Transverse colon (tissue), 4 donors: ENCODE data around the gene LYSET. TPM values are rescaled to one million over a fixed set of nuclear protein-coding genes. Genes with fewer than 3 reads are reported as not detected.

Experiments used
- DNase-seq: peaks from one replicate; pipeline ENCODE4 v3.0.0-alpha.2; 2019
- H3K27ac ChIP-seq, 4 donors: fragments of 200-600 bp; sonication (generic); 2 replicates each; pipeline ENCODE4 v1.5.1; 2016 to 2018; ENCODE audit warnings: inconsistent platforms in 4 of 4
- H3K27me3 ChIP-seq: fragments of 200-600 bp; sonication (generic); 2 replicates; pipeline ENCODE4 v1.5.1; 2017; ENCODE audit warnings: inconsistent platforms
- H3K36me3 ChIP-seq, 4 donors: fragments of 200-600 bp; sonication (generic); 2 replicates each; pipeline ENCODE4 v1.5.1; 2017 to 2019; ENCODE audit warnings: inconsistent platforms in 4 of 4
- H3K4me1 ChIP-seq, 4 donors: fragments of 200-600 bp; sonication (generic); 2 replicates each; pipeline ENCODE4 v1.5.1; 2017 to 2020; ENCODE audit warnings: inconsistent platforms in 4 of 4
- H3K4me3 ChIP-seq, 4 donors: fragments of 200-600 bp; sonication (generic); 1 replicate in 1 of 4; 2 replicates in 3 of 4; pipeline versions ENCODE4 v1.5.1 to v1.6.1; 2017 to 2019; ENCODE audit warnings: inconsistent platforms in 4 of 4
- H3K9me3 ChIP-seq, 2 donors: fragments of 200-600 bp; sonication (generic); 2 replicates each; pipeline ENCODE4 v1.5.1; 2017 to 2019; ENCODE audit warnings: inconsistent platforms in 2 of 2
- CTCF ChIP-seq, 5 experiments: fragments of 200-600 bp in 3 of 5; fragments of 450-650 bp in 2 of 5; sonication (generic) in 3 of 5; IDR thresholded peaks; 1 replicate in 2 of 5; 2 replicates in 3 of 5; pipeline ENCODE4 v1.5.1; 2016 to 2017; ENCODE audit warnings: antibody characterized with exemption in 5 of 5, inconsistent platforms in 3 of 5, mild to moderate bottlenecking in 2 of 5, moderate library complexity in 1 of 5
- EP300 ChIP-seq: sonication (generic); formaldehyde crosslinking; IDR thresholded peaks from one replicate; pipeline ENCODE4 v1.6.1; 2017; ENCODE audit warnings: antibody characterized with exemption, low read depth
- POLR2A ChIP-seq: fragments of 450-650 bp; IDR thresholded peaks from one replicate; pipeline ENCODE4 v1.6.1; 2016; ENCODE audit warnings: antibody characterized with exemption, mild to moderate bottlenecking, moderate library complexity
- POLR2AphosphoS5 ChIP-seq, 3 donors: sonication (generic); formaldehyde crosslinking; IDR thresholded peaks; one replicate each; pipeline ENCODE4 v1.6.1; 2016; ENCODE audit warnings: antibody characterized with exemption in 3 of 3
- WGBS, 2 donors: methylation state at CpG; one replicate each; pipeline ENCODE4 v1.1.5; 2018; ENCODE audit warnings: low coverage in 1 of 2; 5-methylcytosine and 5-hydroxymethylcytosine counted together
- in situ Hi-C, 4 donors: fragments of 200-750 bp; cut with MboI; loops; one replicate each; pipeline versions ENCODE4 v1.15.0 to v1.15.1; 2017; ENCODE audit warnings: low sequenced_read_pairs in 3 of 4, low pct_ligation_motif_present in 1 of 4, low pct_unique_long_range_greater_than_20kb in 1 of 4
- intact Hi-C: fragments of 100-400 bp; cut with DNase I; formaldehyde crosslinking; loops from one replicate; pipeline ENCODE4 v1.15.1; 2023; ENCODE audit warnings: low total_unique reads
- total RNA-seq, 4 donors: library from RNA; depleted of rRNA; stranded (reverse); fragments of >200 nt; gene quantifications; one replicate each; pipeline ENCODE4 v1.1.0, GENCODE V29; 2016

LYSET gene
- total RNA-seq, 4 donors from 2014 or later, result 3.7 to 21.7 (median 9.1) TPM; not detected in 1

DNA sequence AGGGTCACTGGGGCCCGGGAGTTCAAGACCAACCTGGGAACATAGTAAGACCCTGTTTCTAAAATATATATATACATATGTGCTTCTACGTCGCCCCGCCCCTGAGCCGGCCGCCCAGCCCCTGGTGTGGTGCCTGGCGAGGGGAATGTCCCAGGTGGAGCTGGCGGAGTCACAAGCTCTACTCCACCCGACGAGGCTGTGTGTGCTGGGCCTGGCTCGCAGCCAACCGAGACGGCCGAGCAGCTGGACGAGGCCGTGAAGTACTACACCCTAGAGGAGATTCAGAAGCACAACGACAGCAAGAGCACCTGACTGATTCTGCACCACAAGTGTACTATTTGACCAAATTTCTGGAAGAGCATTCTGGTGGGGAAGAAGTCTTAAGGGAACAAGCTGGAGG lies 47.3 kb upstream of the LYSET start:
- intact Hi-C loops (loop anchor here (2.0 kb wide), 1 partner anchor 187 kb away; no protein-coding TSS in a partner anchor), in situ Hi-C loops (loop anchor here in 2 of 4 donors (10.0 kb wide), 2 partner anchors 183 to 193 kb away; no protein-coding TSS in a partner anchor)
- DNase-seq, result peak; percentile 88
- Histone ChIP-seq H3K4me1 (peaks cover 0 to 36% (median 16%) of the 10 kb centered on the region in 4 donors), H3K27me3 (no peaks in the 10 kb centered on the region), H3K36me3 (no peaks in the 10 kb centered on the region), H3K4me3 (no peak overlapping the region), H3K27ac (no peak overlapping the region), H3K9me3 (no peaks in the 10 kb centered on the region)
- TF ChIP-seq POLR2A (no peak), CTCF (IDR thresholded peaks at IDR 0.05) (peak in 4 of 5 experiments; percentile 19 to 58 (median 40)), POLR2AphosphoS5 (IDR thresholded peaks at IDR 0.05) (peak in 2 of 3 donors; percentile 38 to 53), EP300 (no peak)
- 46 to 49% methylated on average over 9 to 17 of the region's 17 CpGs for WGBS, 2 donors

DNA sequence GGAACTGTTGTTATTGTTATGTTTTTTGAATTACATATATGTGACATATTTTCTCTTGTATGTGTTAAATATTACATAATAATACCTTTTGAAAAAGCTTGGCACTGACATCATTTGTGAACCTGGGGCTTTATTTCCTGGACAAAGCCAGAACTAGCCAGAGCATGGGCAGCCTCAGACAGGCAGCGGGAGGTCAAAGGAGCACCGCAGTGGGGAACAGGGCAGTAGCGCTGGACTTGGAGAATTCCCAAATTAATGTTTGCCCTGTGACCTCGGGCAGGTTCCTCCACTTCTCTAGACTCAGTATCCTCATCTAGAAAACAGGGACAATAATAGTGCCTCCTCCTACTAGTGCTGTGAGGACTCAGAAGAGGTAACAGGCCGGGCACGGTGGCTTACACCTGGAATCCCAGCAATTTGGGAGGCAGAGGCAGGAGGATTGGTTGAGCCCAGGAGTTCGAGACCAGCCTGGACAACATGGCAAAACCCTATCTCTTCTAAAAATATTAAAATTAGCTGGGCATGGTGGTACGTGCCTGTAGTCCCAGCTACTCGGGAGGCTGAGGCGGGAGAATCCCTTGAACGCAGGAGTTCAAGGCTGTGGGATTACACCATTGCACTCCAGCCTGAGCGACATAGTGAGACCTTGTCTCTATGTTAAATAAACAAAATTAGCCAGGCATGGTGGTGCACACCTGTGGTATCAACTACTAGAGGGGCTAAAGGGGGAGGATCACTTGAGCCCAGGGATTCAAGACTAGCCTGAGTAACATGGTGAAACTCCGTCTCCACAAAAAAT lies 42.1 kb upstream of the LYSET start:
- in situ Hi-C loops (loop anchor here in 2 of 4 donors (5.0 to 10.0 kb wide), 2 partner anchors 188 to 191 kb away; no protein-coding TSS in a partner anchor), intact Hi-C loops (no loop called here)
- H3K27ac ChIP-seq, result no peak overlapping the region
- H3K36me3 ChIP-seq, result no peaks in the 10 kb centered on the region
- no peaks in the 10 kb centered on the region for H3K9me3 ChIP-seq
- DNase-seq, result no peak
- no peak overlapping the region for H3K4me3 ChIP-seq
- H3K27me3 ChIP-seq, result no peaks in the 10 kb centered on the region
- WGBS, 2 donors, result 67 to 72% methylated on average over 5 to 12 of the region's 13 CpGs
- H3K4me1 ChIP-seq, result peaks cover 0 to 7% (median 5%) of the 10 kb centered on the region in 4 donors
- TF ChIP-seq EP300 (no peak), POLR2A (no peak), CTCF (IDR thresholded peaks at IDR 0.05) (no peak), POLR2AphosphoS5 (IDR thresholded peaks at IDR 0.05) (no peak)

- Histone ChIP-seq H3K27me3 (no peaks in the 10 kb centered on the region), H3K36me3 (no peaks in the 10 kb centered on the region), H3K9me3 (no peaks in the 10 kb centered on the region), H3K4me3 (no peak overlapping the region), H3K27ac (no peak overlapping the region), H3K4me1 (peaks cover 0 to 12% (median 2%) of the 10 kb centered on the region in 4 donors)
- no peak for DNase-seq
- in situ Hi-C loops (loop anchor here in 1 of 4 donors (10.0 kb wide), 1 partner anchor 191 kb away; no protein-coding TSS in a partner anchor), intact Hi-C loops (no loop called here)
- 64 to 93% methylated on average over 3 to 9 of the region's 9 CpGs for WGBS, 2 donors
- TF ChIP-seq EP300 (no peak), CTCF (IDR thresholded peaks at IDR 0.05) (no peak)
These were observed 39.0 kb upstream of the LYSET start for GRCh38 chr14:93146119-93146518.

GRCh38 chr14:93148979-93149378 lies 36.1 kb upstream of the LYSET start:
- no peak for TF ChIP-seq EP300
- TF ChIP-seq POLR2A, result no peak
- no peak for TF ChIP-seq CTCF (IDR thresholded peaks at IDR 0.05)
- no peak for TF ChIP-seq POLR2AphosphoS5 (IDR thresholded peaks at IDR 0.05)
- WGBS, 2 donors, result 95% methylated on average over 4 to 8 of the region's 8 CpGs
- H3K9me3 ChIP-seq, result no peaks in the 10 kb centered on the region
- no peaks in the 10 kb centered on the region for H3K36me3 ChIP-seq
- no peak for DNase-seq
- H3K27me3 ChIP-seq, result no peaks in the 10 kb centered on the region
- in situ Hi-C loops, result loop anchor here in 1 of 4 donors (10.0 kb wide), 1 partner anchor 194 kb away; no protein-coding TSS in a partner anchor
- H3K27ac ChIP-seq, result no peak overlapping the region
- H3K4me3 ChIP-seq, result no peak overlapping the region
- peaks cover 0 to 14% (median 5%) of the 10 kb centered on the region in 4 donors for H3K4me1 ChIP-seq
- intact Hi-C loops, result no loop called here
